NCI-H2196 treated with DMSO at 0.1 percent for 48 hours (cell line): ENCODE results near the gene LRRC17.

Source experiments
- DNase-seq: peaks from one replicate; lab custom pipeline; 2025; ENCODE audit not compliant: unreplicated experiment; lab: John Stamatoyannopoulos, UW

The LRRC17 gene

GRCh38 chr7:102985176-102985783, 72.5 kb downstream of the LRRC17 start:
- DNase-seq, result no peak

- no peak for DNase-seq
Measured at GRCh38 chr7:102988088-102988487, 75.3 kb downstream of the LRRC17 start.

GRCh38 chr7:102988631-102989560, 76.1 kb downstream of the LRRC17 start:
- DNase-seq, result no peak

GRCh38 chr7:102990642-102991041, 77.8 kb downstream of the LRRC17 start:
- no peak for DNase-seq

- no peak for DNase-seq
Measured at GRCh38 chr7:102991077-102991539, 78.3 kb downstream of the LRRC17 start.

- peak; percentile 20 for DNase-seq
Measured at GRCh38 chr7:102991540-102992214, 78.9 kb downstream of the LRRC17 start.

GRCh38 chr7:102992509-102992937, 79.7 kb downstream of the LRRC17 start:
- no peak for DNase-seq

GRCh38 chr7:102992938-102993717, 80.3 kb downstream of the LRRC17 start:
- DNase-seq, result no peak

GRCh38 chr7:102993718-102994029, 80.9 kb downstream of the LRRC17 start:
- DNase-seq, result no peak

- DNase-seq, result no peak
Measured at GRCh38 chr7:102994567-102994966, 81.8 kb downstream of the LRRC17 start.
